ENCODE results near the gene OR4E2.

- TF ChIP-seq POLR2AphosphoS5 (IDR thresholded peaks at IDR 0.05; ENCODE audit: low read depth, low read length) (no peak), SIN3A (IDR thresholded peaks at IDR 0.05; ENCODE audit: borderline replicate concordance, insufficient read depth, low read length) (no peak), TAF1 (IDR thresholded peaks at IDR 0.05; ENCODE audit: borderline replicate concordance, insufficient read depth, low read length) (no peak), FOXP2 (optimal IDR thresholded peaks at IDR 0.05; ENCODE audit: borderline replicate concordance, extremely low read depth, extremely low read length, insufficient read depth) (no peak)
- TF ChIP-seq, protein P1, sequence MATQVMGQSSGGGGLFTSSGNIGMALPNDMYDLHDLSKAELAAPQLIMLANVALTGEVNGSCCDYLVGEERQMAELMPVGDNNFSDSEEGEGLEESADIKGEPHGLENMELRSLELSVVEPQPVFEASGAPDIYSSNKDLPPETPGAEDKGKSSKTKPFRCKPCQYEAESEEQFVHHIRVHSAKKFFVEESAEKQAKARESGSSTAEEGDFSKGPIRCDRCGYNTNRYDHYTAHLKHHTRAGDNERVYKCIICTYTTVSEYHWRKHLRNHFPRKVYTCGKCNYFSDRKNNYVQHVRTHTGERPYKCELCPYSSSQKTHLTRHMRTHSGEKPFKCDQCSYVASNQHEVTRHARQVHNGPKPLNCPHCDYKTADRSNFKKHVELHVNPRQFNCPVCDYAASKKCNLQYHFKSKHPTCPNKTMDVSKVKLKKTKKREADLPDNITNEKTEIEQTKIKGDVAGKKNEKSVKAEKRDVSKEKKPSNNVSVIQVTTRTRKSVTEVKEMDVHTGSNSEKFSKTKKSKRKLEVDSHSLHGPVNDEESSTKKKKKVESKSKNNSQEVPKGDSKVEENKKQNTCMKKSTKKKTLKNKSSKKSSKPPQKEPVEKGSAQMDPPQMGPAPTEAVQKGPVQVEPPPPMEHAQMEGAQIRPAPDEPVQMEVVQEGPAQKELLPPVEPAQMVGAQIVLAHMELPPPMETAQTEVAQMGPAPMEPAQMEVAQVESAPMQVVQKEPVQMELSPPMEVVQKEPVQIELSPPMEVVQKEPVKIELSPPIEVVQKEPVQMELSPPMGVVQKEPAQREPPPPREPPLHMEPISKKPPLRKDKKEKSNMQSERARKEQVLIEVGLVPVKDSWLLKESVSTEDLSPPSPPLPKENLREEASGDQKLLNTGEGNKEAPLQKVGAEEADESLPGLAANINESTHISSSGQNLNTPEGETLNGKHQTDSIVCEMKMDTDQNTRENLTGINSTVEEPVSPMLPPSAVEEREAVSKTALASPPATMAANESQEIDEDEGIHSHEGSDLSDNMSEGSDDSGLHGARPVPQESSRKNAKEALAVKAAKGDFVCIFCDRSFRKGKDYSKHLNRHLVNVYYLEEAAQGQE (IDR thresholded peaks at IDR 0.05; ENCODE audit: insufficient read depth in 1 of 2, low read depth in 2 of 2, low read length in 2 of 2): no peak
These were observed at the start of gene OR4E2 for GRCh38 chr14:21653331-21653885.

Measured in PFSK-1 (cell line).